K562 (cell line): Measurements from ENCODE around the gene IFI27L2. TPM values are rescaled to one million over a fixed set of nuclear protein-coding genes. Genes with fewer than 3 reads are reported as not detected.

Experiments used
- ARID2 ChIP-seq: fragments of 450-650 bp; IDR thresholded peaks from 2 replicates; pipeline ENCODE4 v1.6.1; 2017; ENCODE audit warnings: antibody characterized with exemption, mild to moderate bottlenecking
- BRCA1 ChIP-seq, 2 experiments: fragments of 450-650 bp in 1 of 2; sonication (generic) in 1 of 2; formaldehyde crosslinking in 1 of 2; IDR thresholded peaks; 2 replicates each; pipeline versions ENCODE4 v1.5.0 to v1.6.1; 2017 to 2020; ENCODE audit warnings: mild to moderate bottlenecking in 1 of 2, missing genetic modification reagents in 1 of 2
- KLF16 ChIP-seq: IDR thresholded peaks from 2 replicates; pipeline ENCODE4 v1.6.1; 2016; ENCODE audit warnings: antibody characterized with exemption
- RAD21 ChIP-seq, 2 experiments: fragments of 250-450 bp in 1 of 2; fragments of 450-650 bp in 1 of 2; sonication (Bioruptor Pico) in 1 of 2; formaldehyde crosslinking in 1 of 2; IDR thresholded peaks in 1 of 2; conservative IDR thresholded peaks in 1 of 2; 2 replicates each; pipeline versions ENCODE4 v1.4.0 to v1.8.0; 2020 to 2022; ENCODE audit warnings: mild to moderate bottlenecking in 2 of 2, moderate library complexity in 1 of 2
- REST ChIP-seq, 2 experiments: fragments of 450-650 bp; formaldehyde crosslinking in 1 of 2; IDR thresholded peaks; 2 replicates each; pipeline versions ENCODE4 v1.4.0 to v1.6.1; 2014 to 2020; ENCODE audit warnings: mild to moderate bottlenecking in 2 of 2, borderline replicate concordance in 1 of 2, low read depth in 1 of 2
- SMC3 ChIP-seq: conservative IDR thresholded peaks from 2 replicates; pipeline ENCODE4 v1.6.1; 2011; ENCODE audit warnings: low read depth, low read length, improper control_type of control experiment; ENCODE audit not compliant: insufficient read depth
- SRSF3 ChIP-seq: fragments of 200-400 bp; formaldehyde crosslinking; IDR thresholded peaks from 2 replicates; pipeline ENCODE4 v1.6.1; 2016; ENCODE audit warnings: mild to moderate bottlenecking, low read length, moderate library complexity; ENCODE audit not compliant: insufficient read depth
- ZEB2 ChIP-seq: fragments of 450-650 bp; IDR thresholded peaks from 2 replicates; pipeline ENCODE4 v1.6.1; 2016
- ZNF124 ChIP-seq: sonication (generic); formaldehyde crosslinking; IDR thresholded peaks from 2 replicates; pipeline ENCODE4 v1.8.1; 2022; ENCODE audit warnings: missing genetic modification reagents
- ZNF174 ChIP-seq: fragments of 250-450 bp; sonication (Bioruptor Pico); IDR thresholded peaks from 2 replicates; pipeline ENCODE4 v1.4.0; 2020; ENCODE audit warnings: mild to moderate bottlenecking
- ZNF57 ChIP-seq: fragments of 450-650 bp; formaldehyde crosslinking; IDR thresholded peaks from 2 replicates; pipeline ENCODE4 v1.4.0; 2020; ENCODE audit warnings: mild to moderate bottlenecking, moderate library complexity
- polyA plus RNA-seq, 8 experiments: library from polyadenylated mRNA; depleted of rRNA in 4 of 8; stranded (reverse) in 5 of 8; unstranded in 3 of 8; fragments of >200 nt; fragmentation: Nextera tagmentation in 2 of 8; fragmentation: Illumina TruSeq in 1 of 8; extraction: Ambion mirVana in 2 of 8; extraction: Trizol in 1 of 8; gene quantifications; 2 replicates each; pipeline versions ENCODE4 v1.2.1 to v1.2.3, GENCODE V29; 2011 to 2014; ENCODE audit warnings: inconsistent platforms in 1 of 8, missing spikeins in 1 of 8
- total RNA-seq, 7 experiments: library from RNA; depleted of rRNA in 6 of 7; stranded (reverse); fragments of >200 nt in 6 of 7; fragmentation: Illumina TruSeq in 2 of 7; extraction: Trizol in 2 of 7; gene quantifications; 2 replicates each; pipeline versions ENCODE4 v1.2.1 to v1.2.3, GENCODE V29; 2011 to 2021; ENCODE audit warnings: low replicate concordance in 1 of 7
- TF ChIP-seq, protein P1 (sequence below): fragments of 450-650 bp; formaldehyde crosslinking; IDR thresholded peaks from 2 replicates; pipeline ENCODE4 v1.4.0; 2020; ENCODE audit warnings: mild to moderate bottlenecking, moderate library complexity
- TF ChIP-seq, protein P2 (sequence below): fragments of 250-450 bp; sonication (Bioruptor Pico); IDR thresholded peaks from 2 replicates; pipeline ENCODE4 v1.8.0; 2022; ENCODE audit warnings: inconsistent platforms, mild to moderate bottlenecking, moderate library complexity, borderline replicate concordance
- TF ChIP-seq, protein P3 (sequence below): fragments of 250-450 bp; sonication (Bioruptor Pico); IDR thresholded peaks from 2 replicates; pipeline ENCODE4 v1.9.0; 2021; ENCODE audit warnings: mild to moderate bottlenecking

The IFI27L2 gene
- total and polyA plus RNA-seq, 9 of the 15 experiments (the other 6 are each of a cell fraction or from before 2014, with no cell fraction given): 1.0 to 9.3 (median 4.1) TPM

DNA sequence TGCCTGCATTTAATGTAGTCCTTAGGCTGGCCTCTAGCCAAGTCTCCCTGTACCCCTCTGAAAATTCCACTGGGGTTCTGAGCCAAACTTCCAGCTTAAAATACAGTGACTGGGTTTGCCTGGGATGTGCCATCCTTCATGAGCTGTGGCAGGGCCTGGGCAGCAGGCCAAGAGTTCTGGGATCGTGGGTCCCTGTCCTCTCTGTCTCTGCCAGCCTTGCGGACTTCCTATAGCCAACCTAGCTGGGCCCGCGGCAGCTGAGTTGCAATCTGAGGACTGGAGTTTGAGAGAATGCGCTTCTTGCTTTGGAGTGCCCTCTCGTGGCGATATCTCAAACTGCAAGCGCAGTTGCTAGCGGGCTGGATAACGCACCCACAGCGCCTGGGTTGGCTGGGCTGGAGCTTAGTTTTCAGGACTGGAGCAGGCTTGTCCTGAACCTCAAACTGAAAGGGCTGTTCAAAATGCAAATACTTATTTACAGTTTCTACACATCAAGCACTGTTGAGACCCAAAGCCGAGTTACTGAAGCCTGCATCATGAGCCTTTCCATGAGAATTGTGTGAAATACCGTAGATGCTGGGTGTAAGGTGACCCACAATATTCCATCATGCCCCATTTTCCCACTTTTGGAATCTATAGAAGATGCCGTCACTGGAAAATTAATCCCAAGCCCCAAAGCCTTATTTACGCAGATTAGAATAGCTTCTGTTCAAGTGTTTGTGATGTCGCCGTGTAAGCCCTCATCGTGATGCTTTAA lies 7.3 kb upstream of the IFI27L2 start (continued):
- TF ChIP-seq REST (IDR thresholded peaks at IDR 0.05; ENCODE audit: borderline replicate concordance) (peak; percentile 71), REST (CRISPR knock-in tag; IDR thresholded peaks at IDR 0.05; ENCODE audit: low read depth) (no peak), RAD21 (CRISPR knock-in tag; conservative IDR thresholded peaks at IDR 0.05 in 1 of 2, IDR thresholded peaks at IDR 0.05 in 1 of 2) (peak; percentile 71 to 83), ZNF124 (CRISPR knock-in tag) (no peak), KLF16 (0 out of 2 replicates have a peak, but pooled peaks have one; percentile 11), BRCA1 (IDR thresholded peaks at IDR 0.05) (no peak), BRCA1 (CRISPR knock-in tag; IDR thresholded peaks at IDR 0.05) (no peak), ZNF174 (CRISPR knock-in tag) (no peak), ZEB2 (no peak), ARID2 (no peak), SMC3 (peak; percentile 81), SRSF3 (no peak), ZNF57 (CRISPR knock-in tag) (no peak)
- TF ChIP-seq, protein P1, sequence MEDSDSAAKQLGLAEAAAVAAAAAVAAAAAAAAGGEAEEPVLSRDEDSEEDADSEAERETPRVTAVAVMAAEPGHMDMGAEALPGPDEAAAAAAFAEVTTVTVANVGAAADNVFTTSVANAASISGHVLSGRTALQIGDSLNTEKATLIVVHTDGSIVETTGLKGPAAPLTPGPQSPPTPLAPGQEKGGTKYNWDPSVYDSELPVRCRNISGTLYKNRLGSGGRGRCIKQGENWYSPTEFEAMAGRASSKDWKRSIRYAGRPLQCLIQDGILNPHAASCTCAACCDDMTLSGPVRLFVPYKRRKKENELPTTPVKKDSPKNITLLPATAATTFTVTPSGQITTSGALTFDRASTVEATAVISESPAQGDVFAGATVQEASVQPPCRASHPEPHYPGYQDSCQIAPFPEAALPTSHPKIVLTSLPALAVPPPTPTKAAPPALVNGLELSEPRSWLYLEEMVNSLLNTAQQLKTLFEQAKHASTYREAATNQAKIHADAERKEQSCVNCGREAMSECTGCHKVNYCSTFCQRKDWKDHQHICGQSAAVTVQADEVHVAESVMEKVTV (CRISPR knock-in tag): 0 out of 2 replicates have a peak, but pooled peaks have one; percentile 40
- TF ChIP-seq, protein P2, sequence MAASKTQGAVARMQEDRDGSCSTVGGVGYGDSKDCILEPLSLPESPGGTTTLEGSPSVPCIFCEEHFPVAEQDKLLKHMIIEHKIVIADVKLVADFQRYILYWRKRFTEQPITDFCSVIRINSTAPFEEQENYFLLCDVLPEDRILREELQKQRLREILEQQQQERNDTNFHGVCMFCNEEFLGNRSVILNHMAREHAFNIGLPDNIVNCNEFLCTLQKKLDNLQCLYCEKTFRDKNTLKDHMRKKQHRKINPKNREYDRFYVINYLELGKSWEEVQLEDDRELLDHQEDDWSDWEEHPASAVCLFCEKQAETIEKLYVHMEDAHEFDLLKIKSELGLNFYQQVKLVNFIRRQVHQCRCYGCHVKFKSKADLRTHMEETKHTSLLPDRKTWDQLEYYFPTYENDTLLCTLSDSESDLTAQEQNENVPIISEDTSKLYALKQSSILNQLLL: no peak
- TF ChIP-seq, protein P3, sequence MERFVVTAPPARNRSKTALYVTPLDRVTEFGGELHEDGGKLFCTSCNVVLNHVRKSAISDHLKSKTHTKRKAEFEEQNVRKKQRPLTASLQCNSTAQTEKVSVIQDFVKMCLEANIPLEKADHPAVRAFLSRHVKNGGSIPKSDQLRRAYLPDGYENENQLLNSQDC (CRISPR knock-in tag): no peak
